Left forelimb (tissue), 1 donor: ENCODE measurements around the gene HBB.

Experiments
- DNase-seq: peaks from one replicate; pipeline ENCODE4 v3.0.0-alpha.2; 2018; ENCODE audit warnings: low spot score

Gene HBB

GRCh38 chr11:5247472-5248192, 20.8 kb upstream of the HBB start:
- DNase-seq: no peak

GRCh38 chr11:5246772-5247471, 20.1 kb upstream of the HBB start:
- no peak for DNase-seq

- DNase-seq: no peak
Observed at GRCh38 chr11:5245155-5245554, 18.3 kb upstream of the HBB start.

GRCh38 chr11:5243816-5244180, 16.9 kb upstream of the HBB start:
- no peak for DNase-seq

GRCh38 chr11:5242933-5243815, 16.3 kb upstream of the HBB start:
- DNase-seq: no peak

- DNase-seq: no peak
Observed at GRCh38 chr11:5242208-5242607, 15.3 kb upstream of the HBB start.

GRCh38 chr11:5241458-5241857, 14.6 kb upstream of the HBB start:
- DNase-seq: no peak

GRCh38 chr11:5240458-5240857, 13.6 kb upstream of the HBB start:
- DNase-seq: no peak

- no peak for DNase-seq
Observed at GRCh38 chr11:5240056-5240455, 13.2 kb upstream of the HBB start.

GRCh38 chr11:5239046-5239445, 12.2 kb upstream of the HBB start:
- no peak for DNase-seq

- no peak for DNase-seq
Observed at GRCh38 chr11:5238486-5238885, 11.6 kb upstream of the HBB start.

- no peak for DNase-seq
Observed at GRCh38 chr11:5237420-5237819, 10.5 kb upstream of the HBB start.

GRCh38 chr11:5235364-5236095, 8.7 kb upstream of the HBB start:
- DNase-seq: no peak

- DNase-seq: no peak
Observed at GRCh38 chr11:5234381-5234834, 7.5 kb upstream of the HBB start, which contains the start of gene HBD. Gene HBD, minus strand, starts transcription at chr11:5234483. Its CDS starts 50 bp downstream, at chr11:5234433.

GRCh38 chr11:5233307-5233706, 6.4 kb upstream of the HBB start:
- DNase-seq: no peak

GRCh38 chr11:5232821-5233220, 6.0 kb upstream of the HBB start:
- DNase-seq: no peak

- DNase-seq: no peak
Observed at GRCh38 chr11:5232176-5232575, 5.3 kb upstream of the HBB start.

- no peak for DNase-seq
Observed at GRCh38 chr11:5231111-5231510, 4.2 kb upstream of the HBB start.

GRCh38 chr11:5230266-5230665, 3.4 kb upstream of the HBB start:
- DNase-seq: no peak

- DNase-seq: no peak
Observed at GRCh38 chr11:5229796-5230195, 2.9 kb upstream of the HBB start.

GRCh38 chr11:5229356-5229755, 2.5 kb upstream of the HBB start:
- DNase-seq: no peak

GRCh38 chr11:5228124-5228523, 1.3 kb upstream of the HBB start:
- no peak for DNase-seq
